ENCODE measurements around the gene THPO. TPM values are rescaled to one million over a fixed set of nuclear protein-coding genes. Genes with fewer than 3 reads are reported as not detected.

The THPO gene
- total and polyA plus RNA-seq, 2 donors (not counting 1 experiment from before 2014, with no cell fraction given): not detected

- H2AFZ ChIP-seq (ENCODE audit: insufficient read depth, low read depth, low read length, poor library complexity, severe bottlenecking): no peak overlapping the region
- H3K4me3 Mint-ChIP-seq: peak overlapping the region; percentile 16
- H3K27ac ChIP-seq (ENCODE audit: low read length in 2 of 2): no peak overlapping the region
- no peaks in the 10 kb centered on the region for H3K9me3 ChIP-seq (ENCODE audit: control extremely low read depth in 1 of 3, control insufficient read depth in 2 of 3, insufficient read depth in 1 of 3, low read length in 2 of 3)
- H3K79me2 ChIP-seq (ENCODE audit: control insufficient read depth, insufficient read depth, low read length): peaks cover 5% of the 10 kb centered on the region
- peaks cover 5% of the 10 kb centered on the region for H3K4me1 Mint-ChIP-seq
- intact Hi-C loops (cut with micrococcal nuclease): no loop called here
- H3K4me1 ChIP-seq (ENCODE audit: control insufficient read depth in 2 of 2, insufficient read depth in 2 of 2, low read length in 2 of 2): peaks cover 6 to 14% of the 10 kb centered on the region in 2 donors
- no peaks in the 10 kb centered on the region for H3K9me3 Mint-ChIP-seq (ENCODE audit: insufficient read depth)
- H3K4me3 ChIP-seq (ENCODE audit: control extremely low read depth in 1 of 5, extremely low read depth in 1 of 5, insufficient read depth in 1 of 5, low read depth in 2 of 5, low read length in 4 of 5): no peak overlapping the region
- DNase-seq (no peak), ATAC-seq (ENCODE audit: low read depth) (no peak)
- H4K20me1 ChIP-seq (ENCODE audit: control insufficient read depth, insufficient read depth, low read length, poor library complexity, severe bottlenecking): no peaks in the 10 kb centered on the region
- no peak for TF ChIP-seq CTCF (IDR thresholded peaks at IDR 0.05)
- no peak for TF ChIP-seq EZH2 (IDR thresholded peaks at IDR 0.05; ENCODE audit: borderline replicate concordance, insufficient read depth, low read depth, low read length, poor library complexity, severe bottlenecking)
- no peak overlapping the region for H3K9ac ChIP-seq (ENCODE audit: low read length)
- no peaks in the 10 kb centered on the region for H3K27me3 Mint-ChIP-seq
- 91% methylated on average over 9 of the region's 12 CpGs for WGBS (ENCODE audit: insufficient coverage)
- ChIA-PET POLR2A (no interaction called here), CTCF (no interaction called here)
- no peak overlapping the region for H3K27ac Mint-ChIP-seq
- H3K27me3 ChIP-seq (replicated peaks in 1 of 4; ENCODE audit: control extremely low read depth in 1 of 4, control insufficient read depth in 3 of 4, insufficient read depth in 4 of 4, low read length in 3 of 4): no peaks in the 10 kb centered on the region
- no peaks in the 10 kb centered on the region for H3K36me3 ChIP-seq (replicated peaks in 1 of 2; ENCODE audit: control extremely low read depth in 1 of 2, control insufficient read depth in 1 of 2, extremely low read depth in 1 of 2, insufficient read depth in 2 of 2, low read length in 1 of 2)
- H3K4me2 ChIP-seq (replicated peaks; ENCODE audit: low read depth, low read length, poor library complexity, severe bottlenecking): no peak overlapping the region
These were observed 19.8 kb downstream of the THPO start for GRCh38 chr3:184358124-184358767.

- Histone ChIP-seq H3K9me3 (ENCODE audit: control extremely low read depth in 1 of 3, control insufficient read depth in 2 of 3, insufficient read depth in 1 of 3, low read length in 2 of 3) (no peaks in the 10 kb centered on the region), H2AFZ (ENCODE audit: insufficient read depth, low read depth, low read length, poor library complexity, severe bottlenecking) (no peak overlapping the region), H3K27me3 (replicated peaks in 1 of 4; ENCODE audit: control extremely low read depth in 1 of 4, control insufficient read depth in 3 of 4, insufficient read depth in 4 of 4, low read length in 3 of 4) (no peaks in the 10 kb centered on the region), H3K4me3 (ENCODE audit: control extremely low read depth in 1 of 5, extremely low read depth in 1 of 5, insufficient read depth in 1 of 5, low read depth in 2 of 5, low read length in 4 of 5) (no peak overlapping the region), H3K79me2 (ENCODE audit: control insufficient read depth, insufficient read depth, low read length) (peaks cover 5% of the 10 kb centered on the region), H4K20me1 (ENCODE audit: control insufficient read depth, insufficient read depth, low read length, poor library complexity, severe bottlenecking) (no peaks in the 10 kb centered on the region), H3K4me1 (ENCODE audit: control insufficient read depth in 2 of 2, insufficient read depth in 2 of 2, low read length in 2 of 2) (peaks cover 6 to 14% of the 10 kb centered on the region in 2 donors), H3K27ac (ENCODE audit: low read length in 2 of 2) (no peak overlapping the region), H3K36me3 (replicated peaks in 1 of 2; ENCODE audit: control extremely low read depth in 1 of 2, control insufficient read depth in 1 of 2, extremely low read depth in 1 of 2, insufficient read depth in 2 of 2, low read length in 1 of 2) (no peaks in the 10 kb centered on the region), H3K9ac (ENCODE audit: low read length) (no peak overlapping the region), H3K4me2 (replicated peaks; ENCODE audit: low read depth, low read length, poor library complexity, severe bottlenecking) (no peak overlapping the region)
- H3K4me3 Mint-ChIP-seq: no peak overlapping the region
- peaks cover 3% of the 10 kb centered on the region for H3K4me1 Mint-ChIP-seq
- TF ChIP-seq CTCF (IDR thresholded peaks at IDR 0.05) (no peak), EZH2 (IDR thresholded peaks at IDR 0.05; ENCODE audit: borderline replicate concordance, insufficient read depth, low read depth, low read length, poor library complexity, severe bottlenecking) (no peak)
- intact Hi-C loops (cut with micrococcal nuclease): no loop called here
- ATAC-seq (ENCODE audit: low read depth) (no peak), DNase-seq (no peak)
- no peak overlapping the region for H3K27ac Mint-ChIP-seq
- no peaks in the 10 kb centered on the region for H3K9me3 Mint-ChIP-seq (ENCODE audit: insufficient read depth)
- WGBS (ENCODE audit: insufficient coverage): 96% methylated on average over 21 of the region's 24 CpGs
- POLR2A ChIA-PET: no interaction called here
- CTCF ChIA-PET: no interaction called here
- H3K27me3 Mint-ChIP-seq: no peaks in the 10 kb centered on the region
These were observed 20.5 kb downstream of the THPO start for GRCh38 chr3:184357248-184358123.
